Amniotic stem cell (primary cell): ENCODE measurements around the gene SLCO2A1.

Experiments
- DNase-seq: peaks from one replicate; lab custom pipeline; 2025; lab: John Stamatoyannopoulos, UW

Gene SLCO2A1

DNA sequence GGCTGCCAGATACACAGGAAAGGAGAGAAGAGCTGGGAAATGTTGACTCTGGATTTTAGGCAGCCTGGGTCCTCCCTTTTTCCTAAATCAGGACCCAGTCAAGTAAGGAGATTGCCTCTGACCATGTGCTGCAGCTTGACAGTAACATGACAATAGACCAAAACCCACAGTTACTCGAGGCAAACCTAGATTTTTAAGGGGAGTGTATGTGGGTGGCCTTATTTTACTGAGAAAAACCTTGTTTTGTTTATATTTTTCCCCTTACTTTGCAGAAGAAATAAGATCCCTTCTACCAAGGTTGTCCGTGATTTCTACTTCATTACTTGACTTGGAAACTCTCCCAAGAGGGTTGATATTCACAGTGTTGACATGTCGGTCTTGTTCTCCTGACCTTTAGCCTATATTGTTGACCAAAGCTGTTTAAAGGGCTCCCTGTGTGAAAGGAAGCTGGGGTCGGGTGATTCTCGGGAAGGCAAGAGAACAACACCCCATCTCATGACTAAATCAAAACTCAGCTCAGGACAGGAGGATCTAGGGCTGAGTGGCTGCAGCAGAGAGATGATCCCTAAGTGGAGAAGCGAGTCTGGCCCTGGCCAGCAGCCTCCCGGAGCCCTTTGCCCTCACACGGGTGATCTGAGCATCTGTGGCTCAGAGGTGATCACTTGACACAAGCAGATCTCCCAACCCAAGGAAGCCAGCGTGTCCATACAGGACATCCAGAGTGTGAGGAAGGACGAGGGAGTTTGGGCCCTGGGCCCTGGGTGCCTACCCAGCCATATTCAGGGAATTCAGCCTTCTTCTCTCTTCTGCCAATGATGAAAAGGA lies 31.0 kb upstream of the SLCO2A1 start:
- DNase-seq, result no peak

DNA sequence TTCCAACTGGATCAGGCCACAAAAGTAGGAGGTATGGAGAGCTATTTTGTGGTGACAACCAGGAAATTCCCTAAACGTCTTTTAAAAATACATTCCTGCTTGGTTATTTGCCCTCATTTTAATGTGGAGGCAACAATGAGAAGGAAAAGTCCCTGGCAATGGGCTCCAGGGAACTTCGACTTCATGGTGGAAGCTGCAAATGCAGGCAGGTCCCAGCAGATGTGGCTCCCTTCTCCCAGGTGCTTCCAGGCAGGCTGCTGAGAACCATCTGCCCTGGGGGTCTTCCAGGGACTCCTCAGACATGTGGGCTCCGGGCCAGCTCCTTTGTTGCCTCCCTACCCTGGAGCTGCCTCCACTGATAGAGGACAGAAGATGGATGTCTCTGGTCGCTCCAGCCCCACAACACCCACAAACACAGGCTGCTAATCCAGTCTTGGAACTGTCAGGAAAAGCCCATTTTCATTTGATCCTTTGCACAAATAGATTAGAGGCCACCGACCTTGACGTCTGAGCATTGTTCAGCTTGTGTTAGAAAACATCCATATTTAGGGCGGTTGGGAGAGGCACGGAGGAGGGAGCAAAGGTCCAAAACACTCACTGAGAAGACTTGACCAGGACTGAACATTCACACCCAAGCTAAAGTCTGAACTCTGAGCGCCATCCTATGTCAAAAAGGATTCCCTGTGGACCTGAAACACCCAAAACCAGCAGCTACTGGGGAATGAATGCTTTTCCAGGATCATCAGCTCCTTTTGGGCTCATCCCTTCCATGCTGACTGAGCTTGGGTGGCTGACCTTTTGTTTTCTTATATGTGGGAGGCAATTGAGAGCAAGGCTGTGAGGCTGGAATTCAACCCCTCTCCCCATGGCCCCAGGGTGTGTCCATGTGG lies 30.2 kb upstream of the SLCO2A1 start:
- no peak for DNase-seq

DNA sequence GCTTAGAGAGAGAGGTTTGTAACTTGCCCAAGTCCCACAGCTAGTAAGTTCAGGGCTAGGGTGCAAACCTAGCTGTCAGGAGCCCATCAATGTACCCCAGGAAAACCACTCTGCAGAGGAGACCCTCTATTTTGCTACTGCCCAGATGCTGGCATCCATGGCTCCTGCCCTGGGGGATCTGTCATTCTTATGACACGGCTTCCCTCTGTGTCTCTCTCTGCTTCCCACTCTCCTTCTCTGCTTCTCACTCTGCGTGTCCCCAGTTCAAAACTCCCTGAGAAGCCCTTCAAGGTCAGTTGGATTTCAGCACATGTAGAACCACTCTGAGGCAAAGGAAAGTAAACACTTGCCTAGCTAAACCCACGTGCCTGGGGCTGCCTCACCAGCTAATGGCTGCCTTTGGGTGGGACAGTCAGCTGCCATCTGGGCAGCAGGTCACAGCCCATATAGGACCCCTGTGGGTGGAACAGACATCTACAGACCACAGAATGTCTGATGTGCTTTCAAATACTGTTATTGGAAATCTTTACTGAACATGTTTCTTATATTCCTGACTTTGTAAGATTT lies 29.4 kb upstream of the SLCO2A1 start:
- DNase-seq, result no peak

DNA sequence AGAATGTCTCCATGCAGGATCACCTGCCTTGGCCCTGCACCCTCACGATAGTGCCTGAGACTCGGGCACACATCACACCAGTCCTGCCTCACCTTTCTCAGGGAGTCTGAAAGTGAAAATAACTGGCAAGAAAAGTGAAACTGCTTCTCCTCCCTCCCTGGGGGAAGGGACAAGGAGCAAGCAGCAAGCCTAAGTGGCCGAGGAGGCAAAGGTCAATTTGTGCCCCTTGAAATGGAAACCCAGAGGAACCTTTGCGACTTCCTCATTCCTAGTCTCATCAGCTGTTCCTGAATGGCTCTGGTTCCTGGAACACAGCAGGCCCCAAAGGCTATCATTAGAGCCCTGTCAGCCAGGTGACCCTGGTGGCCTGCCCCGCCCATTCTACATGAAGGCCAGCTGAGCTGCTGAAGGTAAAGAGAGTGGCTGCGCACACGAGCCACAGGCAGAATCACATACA lies 28.0 kb upstream of the SLCO2A1 start:
- no peak for DNase-seq

DNA sequence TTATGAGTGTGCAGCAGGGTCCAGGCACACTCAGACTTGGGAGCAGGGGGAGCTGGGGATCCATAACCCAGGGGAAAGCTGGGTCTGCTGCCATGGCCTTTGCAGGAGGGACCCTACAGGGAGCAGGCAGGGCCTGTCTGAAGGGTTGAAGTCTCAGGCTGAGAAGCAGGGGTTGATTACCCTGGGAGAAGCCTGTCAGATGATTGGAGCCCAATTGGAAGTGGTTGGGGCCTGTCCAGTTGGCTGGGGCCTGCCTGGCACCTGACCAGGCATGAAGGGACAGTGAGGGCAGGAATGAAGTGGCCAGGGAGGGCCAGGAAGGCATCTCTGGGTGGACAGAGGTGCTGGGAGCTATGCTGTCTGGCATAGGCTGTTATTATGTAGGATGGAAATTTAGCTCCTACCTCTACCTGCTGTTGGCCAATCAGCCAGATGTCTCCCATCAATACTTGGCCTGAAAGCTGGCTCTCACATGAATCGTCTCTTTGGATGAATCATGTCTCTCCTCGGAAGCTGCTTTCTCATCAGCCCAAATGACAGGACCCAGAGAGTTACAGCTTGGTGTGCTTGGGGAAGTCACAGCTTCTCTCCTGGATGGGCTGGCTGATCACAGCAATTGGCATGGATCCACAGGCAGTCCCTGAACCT lies 27.4 kb upstream of the SLCO2A1 start:
- DNase-seq, result no peak

DNA sequence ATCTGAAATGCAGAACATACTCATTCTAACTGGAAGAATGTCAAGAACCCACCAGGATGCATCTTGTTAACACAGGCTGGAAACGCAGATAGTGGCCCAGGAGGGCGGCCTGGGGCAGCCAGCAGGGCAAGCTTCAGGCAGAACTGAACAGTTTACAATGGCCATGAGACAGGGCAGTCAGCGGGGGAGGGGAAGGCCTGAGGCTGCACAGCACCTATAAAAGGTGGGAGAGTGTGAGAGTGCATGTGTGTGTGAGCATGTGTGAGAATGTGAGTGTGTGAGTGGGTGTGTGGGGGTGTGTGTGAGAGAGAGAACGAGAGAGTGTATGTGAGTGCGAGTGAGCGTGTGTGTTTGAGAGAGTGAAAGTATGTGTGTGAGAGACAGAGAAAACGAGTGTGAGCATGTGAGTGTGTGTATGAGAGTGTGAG lies 26.8 kb upstream of the SLCO2A1 start:
- no peak for DNase-seq

DNA sequence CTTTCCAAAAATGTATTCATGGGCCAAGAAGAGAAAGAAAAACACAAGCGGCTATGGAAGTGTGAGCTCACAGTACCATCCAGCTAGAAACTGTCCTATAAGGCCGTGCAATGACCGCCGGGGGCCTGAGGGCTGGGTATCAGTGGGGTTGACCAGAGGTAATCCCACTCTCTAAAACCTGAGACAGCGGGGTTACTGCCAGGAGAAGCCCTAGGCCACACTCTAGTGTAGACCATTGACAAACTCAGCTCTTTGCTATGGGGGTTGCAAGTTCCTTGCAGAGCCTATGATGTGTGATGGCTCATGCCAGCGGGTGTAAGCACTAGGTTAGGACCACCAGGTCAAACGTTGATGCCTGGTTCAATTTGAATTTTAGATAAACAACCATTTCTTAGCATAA lies 25.9 kb upstream of the SLCO2A1 start:
- DNase-seq, result no peak

DNA sequence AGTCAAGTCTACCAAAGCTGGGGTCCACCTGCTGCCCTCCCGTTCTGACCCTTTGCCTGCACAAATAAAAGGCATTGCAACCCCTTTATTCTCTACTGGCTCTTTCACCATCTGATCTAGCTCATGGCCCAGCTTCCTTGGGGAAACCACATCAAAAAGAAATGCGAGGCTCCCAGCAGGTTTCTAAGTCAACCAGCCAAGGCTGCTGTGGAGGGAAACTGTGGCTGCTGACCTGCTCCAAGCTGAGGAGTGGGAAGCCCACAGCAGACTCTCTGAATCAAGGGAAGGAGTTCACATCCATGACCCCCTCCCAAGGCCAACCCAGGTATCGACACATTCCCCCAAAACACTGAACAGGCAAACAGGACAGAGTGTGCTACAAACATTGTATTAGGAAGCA lies 25.2 kb upstream of the SLCO2A1 start:
- DNase-seq, result no peak

DNA sequence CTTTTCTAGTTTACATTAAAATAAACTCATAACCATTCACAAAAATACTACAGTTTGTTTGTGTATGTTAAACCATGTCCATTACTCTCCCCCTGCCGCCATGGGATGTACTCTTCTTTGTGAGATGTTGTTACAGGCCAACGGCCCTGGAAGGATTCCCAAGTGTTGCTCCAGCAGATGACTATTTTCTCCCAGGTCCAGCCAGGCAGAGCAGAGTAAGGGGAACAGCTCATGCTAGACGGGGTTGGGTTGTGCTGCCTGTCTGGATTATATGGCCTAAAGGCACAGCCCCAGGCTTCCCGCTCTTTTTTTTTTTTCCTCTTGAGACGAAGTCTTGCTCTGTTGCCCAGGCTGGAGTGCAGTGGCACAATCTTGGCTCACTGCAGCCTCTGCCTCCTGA lies 24.5 kb upstream of the SLCO2A1 start:
- no peak for DNase-seq

DNA sequence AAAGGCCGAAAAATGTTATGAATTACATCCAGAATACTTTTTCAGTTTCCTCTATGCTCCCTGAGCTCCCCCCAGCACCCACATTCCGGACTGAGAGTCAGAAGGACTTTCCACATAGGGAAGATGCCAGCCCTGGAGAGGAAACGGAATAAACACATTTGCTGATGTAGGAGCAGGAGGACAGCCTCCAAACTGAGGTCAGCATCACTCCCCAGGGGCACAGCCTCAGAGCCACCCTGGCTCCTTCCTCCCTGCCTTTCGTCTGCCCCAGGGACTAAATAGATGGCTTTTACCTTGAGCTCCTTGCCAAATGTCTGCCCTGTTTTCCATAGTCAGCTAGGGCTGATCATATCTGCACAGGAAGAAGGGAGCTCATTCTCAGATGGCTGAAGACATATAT lies 22.6 kb upstream of the SLCO2A1 start:
- no peak for DNase-seq

DNA sequence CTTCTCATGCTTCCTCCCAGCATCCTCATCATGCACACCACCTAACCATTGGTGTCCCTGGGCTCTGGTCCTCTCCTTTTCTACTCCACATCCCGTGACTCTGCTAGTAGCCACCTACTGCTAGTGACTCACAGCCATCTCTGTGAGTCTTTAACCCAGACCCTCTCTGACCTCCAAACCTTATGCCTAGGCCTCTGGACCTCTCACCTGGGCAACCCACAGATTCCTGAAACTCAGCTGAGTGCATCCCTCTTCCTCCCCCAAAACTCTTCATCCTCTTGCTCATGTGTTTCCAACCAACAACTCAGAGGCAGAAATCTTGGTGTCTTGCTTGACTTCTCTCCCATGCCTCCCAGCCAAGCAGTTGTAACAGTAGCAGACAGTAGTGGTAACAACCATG lies 20.0 kb upstream of the SLCO2A1 start:
- no peak for DNase-seq

DNA sequence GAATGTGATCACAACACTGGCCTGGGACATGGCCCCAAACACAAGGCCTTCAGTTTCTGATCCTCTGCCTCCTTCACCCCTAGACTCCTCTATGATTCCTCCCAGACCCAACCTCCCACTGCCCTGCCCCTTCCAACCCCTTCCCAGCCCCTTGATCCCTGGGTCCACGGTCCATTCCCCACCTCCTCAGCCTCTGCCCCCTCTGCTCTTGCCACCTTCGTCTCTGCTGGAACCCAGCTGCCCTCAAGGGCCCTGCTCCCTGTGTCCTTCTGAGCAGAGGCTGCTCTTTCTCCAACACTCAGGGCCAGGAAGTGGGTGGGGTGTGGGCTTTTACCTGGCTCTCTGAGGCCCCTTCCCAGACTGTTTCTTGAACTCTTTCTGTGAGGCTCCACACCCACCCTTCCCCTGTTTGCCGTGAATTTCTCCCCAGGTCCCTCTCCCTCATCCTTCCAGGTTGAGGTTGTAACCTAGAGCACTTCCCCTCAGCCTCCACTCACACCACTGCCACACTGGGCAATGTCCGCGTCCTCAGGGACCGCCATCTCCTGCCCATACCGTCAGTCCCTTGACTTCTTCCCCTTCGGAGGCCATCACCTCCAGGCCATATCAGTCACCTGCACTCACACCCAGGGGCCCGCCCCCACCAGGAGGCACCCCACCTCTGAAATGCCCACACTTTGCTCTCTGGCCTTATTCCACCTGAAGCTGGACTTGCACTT lies 18.7 kb upstream of the SLCO2A1 start:
- no peak for DNase-seq

DNA sequence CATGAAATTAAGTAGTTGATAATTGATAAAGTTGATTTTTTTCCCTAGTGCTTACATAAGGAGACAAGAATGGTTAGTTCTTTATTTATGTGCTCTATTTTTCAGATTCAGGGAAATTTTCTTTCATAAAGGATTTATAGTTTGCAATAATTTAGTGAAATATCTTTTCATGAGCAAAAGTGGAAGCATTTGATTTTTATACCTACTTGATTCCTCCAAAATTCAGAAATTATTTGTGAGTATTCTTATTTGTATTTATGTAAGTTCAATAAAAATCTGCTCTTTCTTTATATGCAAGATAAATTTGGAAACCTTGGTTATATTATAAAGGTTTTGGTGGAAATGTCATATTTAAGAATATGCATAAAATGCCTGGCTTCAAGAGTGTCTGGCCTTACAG lies 14.7 kb upstream of the SLCO2A1 start:
- no peak for DNase-seq

DNA sequence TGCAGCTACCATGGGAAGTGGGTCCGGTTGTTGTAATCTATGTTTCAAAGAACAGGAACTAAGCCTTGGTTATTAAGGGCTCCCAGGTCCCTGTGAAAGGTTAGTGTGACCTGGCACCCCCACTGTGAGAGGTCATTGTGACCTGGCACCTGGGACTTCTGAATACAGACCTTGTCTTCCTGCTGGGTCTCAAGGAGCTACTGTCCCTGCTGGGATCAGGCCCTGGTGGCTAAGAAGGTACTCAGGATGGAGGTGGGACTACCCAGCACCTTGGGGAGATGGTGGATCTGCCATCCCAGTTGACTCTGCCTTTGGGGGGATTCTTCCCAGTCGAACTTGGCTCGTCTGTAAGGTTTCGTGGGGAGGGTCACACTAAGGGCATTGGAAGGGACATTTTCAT lies 10.3 kb upstream of the SLCO2A1 start:
- no peak for DNase-seq

DNA sequence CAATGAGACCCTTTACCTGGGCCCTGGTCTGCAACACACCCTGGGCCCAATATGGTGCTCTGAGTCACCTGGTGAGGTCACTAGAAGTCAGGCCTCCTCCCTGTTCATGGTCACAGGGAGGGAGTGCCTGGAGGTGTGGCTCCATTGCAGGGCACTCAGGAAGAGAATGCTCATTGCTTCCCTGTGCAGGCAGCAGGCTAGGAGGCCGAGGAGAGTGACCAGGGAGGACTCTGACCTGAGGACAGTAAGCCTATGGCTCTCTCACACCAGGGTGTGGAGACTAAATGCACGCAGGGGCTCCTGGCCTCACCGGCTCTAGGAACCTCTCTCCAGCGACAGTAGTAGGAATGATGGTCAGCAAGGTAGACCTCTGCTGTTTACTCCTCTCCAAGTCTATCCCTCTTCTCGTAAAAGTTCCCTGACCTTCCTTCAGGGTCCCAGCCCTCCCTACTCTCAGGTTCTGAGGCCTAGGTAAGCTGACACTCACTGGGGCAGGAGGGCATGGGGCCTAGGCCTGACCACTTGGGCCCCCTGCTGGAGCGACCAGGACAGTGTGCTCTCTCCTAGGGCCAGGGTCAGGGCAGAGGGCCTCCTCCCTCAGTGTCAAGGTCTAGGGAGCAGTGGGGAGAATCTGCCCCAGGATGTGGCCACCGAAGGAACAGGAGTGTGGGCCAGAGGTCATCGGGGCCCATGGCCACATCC lies 9.6 kb upstream of the SLCO2A1 start:
- no peak for DNase-seq

DNA sequence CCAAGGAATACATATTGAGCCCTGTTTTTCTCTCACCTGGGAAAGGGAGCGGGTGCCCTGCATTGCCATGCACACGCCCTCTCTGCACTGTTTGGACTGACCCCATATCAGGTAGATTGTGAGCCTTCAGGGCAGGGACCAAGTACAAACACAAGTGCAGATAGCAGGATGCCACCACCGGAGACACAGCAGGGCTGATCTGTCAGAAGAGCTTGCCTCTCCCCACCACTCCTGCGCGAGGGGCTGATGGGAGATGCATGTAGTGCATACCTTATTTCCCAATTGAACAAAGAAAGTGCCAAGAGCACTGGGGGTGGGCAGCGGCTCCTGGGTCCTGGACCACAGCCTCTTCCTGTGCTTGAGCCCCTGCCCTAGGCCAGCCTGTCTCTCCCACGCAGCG lies 9.0 kb upstream of the SLCO2A1 start:
- no peak for DNase-seq

DNA sequence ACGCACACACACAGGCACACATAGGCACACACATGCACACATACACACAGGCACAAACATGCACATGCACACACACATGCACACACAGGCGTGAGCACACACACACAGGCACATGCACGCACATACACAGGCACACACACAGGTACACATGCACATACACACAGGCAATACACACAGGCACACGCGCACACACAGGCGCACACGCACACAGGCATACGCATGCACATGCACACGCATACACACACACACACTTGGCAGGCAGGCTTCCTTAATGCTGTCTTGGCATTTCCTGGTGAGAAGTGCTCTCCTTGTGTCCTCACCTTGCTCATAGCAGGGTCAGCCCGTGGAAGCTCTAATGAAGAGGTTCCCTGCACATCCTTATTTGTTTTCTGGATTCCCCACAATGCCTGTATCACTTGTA lies 8.4 kb upstream of the SLCO2A1 start:
- DNase-seq, result no peak

DNA sequence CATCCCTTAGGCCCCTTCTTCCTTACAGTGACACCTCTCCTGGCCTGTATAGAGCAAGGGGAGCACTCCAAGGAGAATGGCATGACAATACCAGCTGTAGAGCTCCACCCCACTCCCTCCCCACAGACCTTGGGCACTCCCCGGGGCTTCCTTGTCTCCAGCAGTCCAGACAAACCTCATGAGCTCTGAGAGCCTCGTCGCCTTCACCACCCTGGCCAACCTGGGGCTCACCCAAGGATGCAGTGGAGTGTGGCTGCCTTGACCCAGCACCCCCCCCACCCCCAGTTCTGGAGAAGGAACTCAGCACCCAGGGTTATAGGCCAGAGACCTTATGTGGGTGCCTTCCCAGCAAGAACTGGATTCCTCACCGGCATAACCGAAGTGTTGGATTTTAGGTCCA lies 7.4 kb upstream of the SLCO2A1 start:
- no peak for DNase-seq

DNA sequence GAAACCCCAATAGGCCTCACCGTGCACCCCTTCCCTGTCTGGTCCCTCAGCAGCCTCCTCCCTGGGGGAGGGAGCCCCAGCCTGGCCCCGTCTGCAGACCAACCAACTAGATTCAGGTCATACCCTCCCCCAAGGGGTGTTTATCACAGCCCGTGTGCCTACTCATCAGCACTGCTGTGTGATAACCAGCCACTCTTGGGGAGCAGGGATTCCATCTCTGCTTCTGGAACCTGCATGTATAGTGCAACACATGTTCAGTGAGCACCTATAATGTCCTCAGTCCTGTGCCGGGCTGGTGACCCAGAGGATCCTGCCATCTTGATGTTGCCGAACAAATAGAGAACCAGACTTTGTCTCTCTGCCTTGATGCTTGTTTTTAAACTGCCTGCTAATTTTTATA lies 6.6 kb upstream of the SLCO2A1 start:
- no peak for DNase-seq

DNA sequence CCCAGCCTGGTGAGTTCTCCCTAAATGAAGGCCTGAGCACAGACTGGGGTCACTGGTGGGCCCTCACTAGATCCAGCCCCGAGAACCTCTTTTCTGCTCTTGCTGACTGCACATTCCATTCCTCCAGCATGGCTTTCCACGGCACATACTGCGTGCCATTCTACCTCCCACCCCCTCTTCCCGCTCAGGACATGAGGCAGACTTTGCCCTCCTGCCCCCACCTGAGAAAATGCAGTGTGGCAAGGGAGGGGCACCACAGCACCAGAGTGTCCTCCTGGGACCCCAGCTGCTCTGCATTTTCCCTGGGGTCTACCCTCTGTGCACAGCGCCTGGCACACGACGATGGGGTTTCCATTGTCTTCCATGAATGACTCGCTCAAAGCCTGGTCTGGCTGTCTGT lies 6.1 kb upstream of the SLCO2A1 start:
- no peak for DNase-seq
